HG03571 (cell line): Measurements from ENCODE around the gene HSPA1A.

Experiments
- ATAC-seq: cut with Tn5 transposase; IDR thresholded peaks from one replicate; pipeline ENCODE4 v1.9.1; 2021; ENCODE audit not compliant: unreplicated experiment

HSPA1A gene

GRCh38 chr6:31815025-31815838, at the start of gene HSPA1A, which contains the start of gene HSPA1L:
HSPA1A (plus strand) TSS chr6:31815543; CDS start chr6:31815757, 214 bp downstream.
HSPA1L (minus strand) TSS chr6:31815283; CDS start chr6:31811972, 3,311 bp downstream.
- no peak for ATAC-seq

- ATAC-seq: no peak
Measured at GRCh38 chr6:31765559-31765909, 49.8 kb upstream of the HSPA1A start.

- ATAC-seq: no peak
Measured at GRCh38 chr6:31765910-31766794, 49.2 kb upstream of the HSPA1A start.

GRCh38 chr6:31767096-31767645, 48.2 kb upstream of the HSPA1A start:
- ATAC-seq: no peak

- no peak for ATAC-seq
Measured at GRCh38 chr6:31768363-31769257, 46.7 kb upstream of the HSPA1A start.

- ATAC-seq: no peak
Measured at GRCh38 chr6:31769684-31770371, 45.5 kb upstream of the HSPA1A start.

- ATAC-seq: no peak
Measured at GRCh38 chr6:31770860-31771259, 44.5 kb upstream of the HSPA1A start.

GRCh38 chr6:31771992-31772358, 43.4 kb upstream of the HSPA1A start:
- no peak for ATAC-seq

- no peak for ATAC-seq
Measured at GRCh38 chr6:31775184-31775583, 40.2 kb upstream of the HSPA1A start.

GRCh38 chr6:31775633-31776484, 39.5 kb upstream of the HSPA1A start:
- ATAC-seq: no peak

- no peak for ATAC-seq
Measured at GRCh38 chr6:31776485-31776988, 38.8 kb upstream of the HSPA1A start.

GRCh38 chr6:31776989-31777666, 38.2 kb upstream of the HSPA1A start, which contains the start of gene VWA7:
VWA7 (minus strand) TSS chr6:31777328; CDS start chr6:31776779, 549 bp downstream.
- no peak for ATAC-seq

GRCh38 chr6:31777667-31778050, 37.7 kb upstream of the HSPA1A start:
- ATAC-seq: no peak

GRCh38 chr6:31778193-31778592, 37.1 kb upstream of the HSPA1A start:
- ATAC-seq: no peak

GRCh38 chr6:31778999-31779885, 36.1 kb upstream of the HSPA1A start:
- ATAC-seq: no peak

- no peak for ATAC-seq
Measured at GRCh38 chr6:31779908-31780307, 35.4 kb upstream of the HSPA1A start.

- ATAC-seq: no peak
Measured at GRCh38 chr6:31780507-31781243, 34.7 kb upstream of the HSPA1A start.
